Measurements from ENCODE around the gene CMTM5. TPM values are rescaled to one million over a fixed set of nuclear protein-coding genes. Genes with fewer than 3 reads are reported as not detected.

The CMTM5 gene
- total RNA-seq, 1 donor from 2014 or later = not detected

DNA sequence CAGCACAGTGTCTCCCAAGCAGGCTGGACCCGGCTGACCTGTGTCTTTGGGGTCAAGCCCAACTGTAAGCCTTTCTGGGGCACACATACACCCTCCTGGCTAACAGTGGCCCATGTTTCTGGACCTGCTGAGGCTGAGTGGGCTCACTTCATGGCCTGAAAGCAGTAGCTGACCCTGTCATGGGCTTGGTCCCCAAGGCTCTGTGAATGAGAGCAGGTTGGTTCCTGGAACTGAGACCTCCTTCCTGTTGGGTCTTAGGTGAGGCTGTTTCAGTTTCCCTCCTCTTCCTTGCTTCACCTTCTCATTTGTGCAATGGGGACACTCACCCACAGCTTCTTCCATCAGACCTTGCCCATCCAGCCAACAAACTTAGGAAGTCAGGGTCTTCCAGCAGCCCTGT lies 5.0 kb upstream of the CMTM5 start:
- FAIRE-seq (no peak), DNase-seq (ENCODE audit: low read depth) (no peak)
- Histone ChIP-seq H3K27me3 (ENCODE audit: control insufficient read depth, insufficient read depth, low read length) (no peaks in the 10 kb centered on the region), H3K36me3 (ENCODE audit: control insufficient read depth, insufficient read depth, low read length) (no peaks in the 10 kb centered on the region), H3K4me3 (ENCODE audit: low read depth, low read length) (no peak overlapping the region)
- TF ChIP-seq, protein P1, sequence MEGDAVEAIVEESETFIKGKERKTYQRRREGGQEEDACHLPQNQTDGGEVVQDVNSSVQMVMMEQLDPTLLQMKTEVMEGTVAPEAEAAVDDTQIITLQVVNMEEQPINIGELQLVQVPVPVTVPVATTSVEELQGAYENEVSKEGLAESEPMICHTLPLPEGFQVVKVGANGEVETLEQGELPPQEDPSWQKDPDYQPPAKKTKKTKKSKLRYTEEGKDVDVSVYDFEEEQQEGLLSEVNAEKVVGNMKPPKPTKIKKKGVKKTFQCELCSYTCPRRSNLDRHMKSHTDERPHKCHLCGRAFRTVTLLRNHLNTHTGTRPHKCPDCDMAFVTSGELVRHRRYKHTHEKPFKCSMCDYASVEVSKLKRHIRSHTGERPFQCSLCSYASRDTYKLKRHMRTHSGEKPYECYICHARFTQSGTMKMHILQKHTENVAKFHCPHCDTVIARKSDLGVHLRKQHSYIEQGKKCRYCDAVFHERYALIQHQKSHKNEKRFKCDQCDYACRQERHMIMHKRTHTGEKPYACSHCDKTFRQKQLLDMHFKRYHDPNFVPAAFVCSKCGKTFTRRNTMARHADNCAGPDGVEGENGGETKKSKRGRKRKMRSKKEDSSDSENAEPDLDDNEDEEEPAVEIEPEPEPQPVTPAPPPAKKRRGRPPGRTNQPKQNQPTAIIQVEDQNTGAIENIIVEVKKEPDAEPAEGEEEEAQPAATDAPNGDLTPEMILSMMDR (IDR thresholded peaks at IDR 0.05; ENCODE audit: insufficient read depth, low read length, severe bottlenecking) = no peak

DNA sequence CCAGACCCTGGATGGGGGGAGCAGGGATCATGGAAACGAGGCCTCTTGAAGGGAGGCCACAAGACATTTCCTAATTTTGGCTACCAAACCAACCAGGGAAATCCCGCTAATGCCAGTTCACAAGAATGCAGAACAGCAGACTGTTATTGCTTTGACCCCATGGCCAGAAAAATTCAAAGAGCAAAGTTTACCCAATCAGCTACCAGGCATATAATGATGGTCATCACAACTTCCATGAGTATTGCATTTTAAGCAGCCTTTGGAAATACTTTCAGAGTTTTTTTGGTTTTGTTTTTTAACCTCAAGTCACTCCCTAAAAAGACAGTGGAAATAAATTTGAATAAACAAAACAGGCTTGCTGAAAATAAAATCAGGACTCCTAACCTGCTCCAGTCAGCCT lies 4.3 kb upstream of the CMTM5 start, which contains the start of gene IL25:
TSS of gene IL25 (plus strand) at position 301 of the 400 bp plus-strand sequence.
- TF ChIP-seq, protein P1 (IDR thresholded peaks at IDR 0.05; ENCODE audit: insufficient read depth, low read length, severe bottlenecking) = no peak
- Histone ChIP-seq H3K27me3 (ENCODE audit: control insufficient read depth, insufficient read depth, low read length) (no peaks in the 10 kb centered on the region), H3K36me3 (ENCODE audit: control insufficient read depth, insufficient read depth, low read length) (no peaks in the 10 kb centered on the region), H3K4me3 (ENCODE audit: low read depth, low read length) (no peak within 1 kb of the TSS)
- no peak for FAIRE-seq
- DNase-seq (ENCODE audit: low read depth) = no peak

DNA sequence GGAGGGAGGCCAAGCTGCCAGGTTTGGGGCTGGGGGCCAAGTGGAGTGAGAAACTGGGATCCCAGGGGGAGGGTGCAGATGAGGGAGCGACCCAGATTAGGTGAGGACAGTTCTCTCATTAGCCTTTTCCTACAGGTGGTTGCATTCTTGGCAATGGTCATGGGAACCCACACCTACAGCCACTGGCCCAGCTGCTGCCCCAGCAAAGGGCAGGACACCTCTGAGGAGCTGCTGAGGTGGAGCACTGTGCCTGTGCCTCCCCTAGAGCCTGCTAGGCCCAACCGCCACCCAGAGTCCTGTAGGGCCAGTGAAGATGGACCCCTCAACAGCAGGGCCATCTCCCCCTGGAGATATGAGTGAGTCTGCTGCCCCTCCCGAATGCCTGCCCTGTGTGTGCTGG lies 3.8 kb upstream of the CMTM5 start:
- Histone ChIP-seq H3K4me3 (ENCODE audit: low read depth, low read length) (no peak overlapping the region), H3K27me3 (ENCODE audit: control insufficient read depth, insufficient read depth, low read length) (no peaks in the 10 kb centered on the region), H3K36me3 (ENCODE audit: control insufficient read depth, insufficient read depth, low read length) (no peaks in the 10 kb centered on the region)
- no peak for DNase-seq (ENCODE audit: low read depth)
- TF ChIP-seq, protein P1 (IDR thresholded peaks at IDR 0.05; ENCODE audit: insufficient read depth, low read length, severe bottlenecking) = no peak
- FAIRE-seq = no peak

DNA sequence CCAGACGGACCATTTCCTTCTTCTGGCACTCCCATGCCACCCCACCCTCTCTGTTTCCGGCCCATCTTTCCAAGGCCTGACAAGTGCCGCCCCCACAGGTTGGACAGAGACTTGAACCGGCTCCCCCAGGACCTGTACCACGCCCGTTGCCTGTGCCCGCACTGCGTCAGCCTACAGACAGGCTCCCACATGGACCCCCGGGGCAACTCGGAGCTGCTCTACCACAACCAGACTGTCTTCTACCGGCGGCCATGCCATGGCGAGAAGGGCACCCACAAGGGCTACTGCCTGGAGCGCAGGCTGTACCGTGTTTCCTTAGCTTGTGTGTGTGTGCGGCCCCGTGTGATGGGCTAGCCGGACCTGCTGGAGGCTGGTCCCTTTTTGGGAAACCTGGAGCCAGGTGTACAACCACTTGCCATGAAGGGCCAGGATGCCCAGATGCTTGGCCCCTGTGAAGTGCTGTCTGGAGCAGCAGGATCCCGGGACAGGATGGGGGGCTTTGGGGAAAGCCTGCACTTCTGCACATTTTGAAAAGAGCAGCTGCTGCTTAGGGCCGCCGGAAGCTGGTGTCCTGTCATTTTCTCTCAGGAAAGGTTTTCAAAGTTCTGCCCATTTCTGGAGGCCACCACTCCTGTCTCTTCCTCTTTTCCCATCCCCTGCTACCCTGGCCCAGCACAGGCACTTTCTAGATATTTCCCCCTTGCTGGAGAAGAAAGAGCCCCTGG lies 1.2 kb upstream of the CMTM5 start:
- no peaks in the 10 kb centered on the region for H3K27me3 ChIP-seq (ENCODE audit: control insufficient read depth, insufficient read depth, low read length)
- H3K4me3 ChIP-seq (ENCODE audit: low read depth, low read length) = no peak overlapping the region
- no peaks in the 10 kb centered on the region for H3K36me3 ChIP-seq (ENCODE audit: control insufficient read depth, insufficient read depth, low read length)
- FAIRE-seq (no peak), DNase-seq (ENCODE audit: low read depth) (no peak)
- TF ChIP-seq, protein P1 (IDR thresholded peaks at IDR 0.05; ENCODE audit: insufficient read depth, low read length, severe bottlenecking) = no peak

DNA sequence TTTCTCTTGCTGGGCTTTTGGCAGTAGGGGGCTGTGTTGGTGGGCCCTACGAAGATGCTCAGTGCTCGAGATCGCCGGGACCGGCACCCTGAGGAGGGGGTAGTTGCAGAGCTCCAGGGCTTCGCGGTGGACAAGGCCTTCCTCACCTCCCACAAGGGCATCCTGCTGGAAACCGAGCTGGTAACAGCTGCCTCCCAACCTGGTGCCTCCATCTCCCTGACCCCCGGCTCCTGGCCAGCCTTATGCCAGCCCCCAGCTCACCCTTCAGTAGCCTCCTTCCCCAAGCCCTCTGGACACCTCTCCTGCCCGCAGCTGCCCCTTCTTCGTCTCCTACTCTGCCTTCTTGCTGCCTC lies 328 bp downstream of the CMTM5 start:
- no peaks in the 10 kb centered on the region for H3K36me3 ChIP-seq (ENCODE audit: control insufficient read depth, insufficient read depth, low read length)
- no peak for FAIRE-seq
- no peak for DNase-seq (ENCODE audit: low read depth)
- TF ChIP-seq, protein P1 (IDR thresholded peaks at IDR 0.05; ENCODE audit: insufficient read depth, low read length, severe bottlenecking) = no peak
- no peak overlapping the region for H3K4me3 ChIP-seq (ENCODE audit: low read depth, low read length)
- no peaks in the 10 kb centered on the region for H3K27me3 ChIP-seq (ENCODE audit: control insufficient read depth, insufficient read depth, low read length)

Measured in bronchial epithelial cell (primary cell).